ENCODE data around the gene RHOF. TPM values are rescaled to one million over a fixed set of nuclear protein-coding genes. Genes with fewer than 3 reads are reported as not detected.

Gene RHOF
- total and polyA plus RNA-seq, 2 donors (not counting 1 experiment from before 2014, with no cell fraction given) = 90.3 to 129 TPM

DNA sequence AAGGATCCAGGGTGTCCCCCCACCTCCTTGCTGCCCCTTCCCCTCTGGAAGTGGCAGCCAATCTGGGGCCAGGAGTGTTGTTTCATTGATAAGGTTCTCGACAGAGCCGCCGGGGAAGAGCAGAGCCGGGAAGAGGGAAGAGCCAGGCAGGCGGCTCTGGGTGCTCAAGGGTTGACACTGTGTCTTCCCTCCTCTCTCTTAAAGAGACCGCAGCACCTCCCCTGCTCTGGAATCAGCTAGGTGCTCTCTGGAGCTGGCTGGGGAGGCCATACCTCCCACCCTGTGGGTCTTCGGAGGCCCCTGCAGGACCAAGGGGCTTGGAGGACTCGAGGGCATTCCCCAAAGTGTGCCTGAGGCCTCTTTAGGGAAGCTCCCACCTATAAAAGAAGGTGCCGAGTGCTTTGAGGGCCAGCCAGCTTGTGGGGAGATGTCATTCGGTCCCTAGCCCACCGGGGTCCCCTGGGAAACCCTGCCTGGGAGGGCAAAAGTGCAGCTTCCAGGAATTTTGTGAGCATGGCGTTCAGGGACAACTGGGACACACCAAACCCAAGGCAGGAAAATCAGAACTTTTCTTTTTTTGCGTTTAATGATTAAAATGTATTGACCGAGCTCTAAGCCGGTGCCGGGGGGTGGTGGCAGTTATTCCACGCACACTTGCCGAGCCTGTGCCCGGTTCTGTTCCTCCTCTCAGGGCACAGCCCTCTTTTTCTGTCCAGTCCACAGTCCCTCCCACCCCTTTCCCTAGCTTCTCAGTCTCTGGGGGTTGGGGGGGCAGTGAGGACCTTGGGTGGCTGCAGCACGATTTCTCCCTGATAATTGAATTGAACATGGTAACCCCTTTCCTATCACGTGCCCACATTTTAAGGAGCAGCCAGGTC, 13.3 kb upstream of the RHOF start:
- Histone ChIP-seq H3K79me2 (ENCODE audit: control insufficient read depth, insufficient read depth, low read length) (peaks cover 77% of the 10 kb centered on the region), H3K4me1 (ENCODE audit: control insufficient read depth in 2 of 2, insufficient read depth in 2 of 2, low read length in 2 of 2) (peaks cover 40 to 48% of the 10 kb centered on the region in 2 donors), H3K27me3 (replicated peaks in 1 of 4; ENCODE audit: control extremely low read depth in 1 of 4, control insufficient read depth in 3 of 4, insufficient read depth in 4 of 4, low read length in 3 of 4) (no peaks in the 10 kb centered on the region), H3K27ac (ENCODE audit: low read length in 2 of 2) (peak overlapping the region; percentile 51 to 71), H3K4me3 (ENCODE audit: control extremely low read depth in 1 of 5, extremely low read depth in 1 of 5, insufficient read depth in 1 of 5, low read depth in 2 of 5, low read length in 4 of 5) (peak overlapping the region; percentile 2 to 75 (median 65)), H3K9me3 (ENCODE audit: control extremely low read depth in 1 of 3, control insufficient read depth in 2 of 3, insufficient read depth in 1 of 3, low read length in 2 of 3) (no peaks in the 10 kb centered on the region), H3K9ac (ENCODE audit: low read length) (peak overlapping the region; percentile 85), H3K36me3 (replicated peaks in 1 of 2; ENCODE audit: control extremely low read depth in 1 of 2, control insufficient read depth in 1 of 2, extremely low read depth in 1 of 2, insufficient read depth in 2 of 2, low read length in 1 of 2) (peaks cover 0 to 54% of the 10 kb centered on the region in 2 experiments), H3K4me2 (replicated peaks; ENCODE audit: low read depth, low read length, poor library complexity, severe bottlenecking) (peak overlapping the region; percentile 94), H2AFZ (ENCODE audit: insufficient read depth, low read depth, low read length, poor library complexity, severe bottlenecking) (no peak overlapping the region), H4K20me1 (ENCODE audit: control insufficient read depth, insufficient read depth, low read length, poor library complexity, severe bottlenecking) (peaks cover 49% of the 10 kb centered on the region)
- 78% methylated on average over 12 of the region's 21 CpGs for WGBS (ENCODE audit: insufficient coverage)
- Mint-ChIP-seq H3K9me3 (ENCODE audit: insufficient read depth) (no peaks in the 10 kb centered on the region), H3K27me3 (no peaks in the 10 kb centered on the region), H3K4me1 (peaks cover 52% of the 10 kb centered on the region), H3K4me3 (peak overlapping the region; percentile 97), H3K27ac (peak overlapping the region; percentile 96)
- POLR2A ChIA-PET = interaction anchor here (0.6 to 13.7 kb wide), 8 partner anchors 8 to 341 kb away, joined by 3 to 267 read pairs (median 4); partner anchors contain the start of genes PSMD9, RHOF and TMEM120B
- no peak for ATAC-seq (ENCODE audit: low read depth)
- CTCF ChIA-PET = interaction anchor here (0.6 to 32.7 kb wide), 7 partner anchors 19 to 1596 kb away, joined by 3 to 1947 read pairs (median 4); partner anchors contain the start of genes RHOF and SETD1B
- no peak for DNase-seq
- TF ChIP-seq EZH2 (IDR thresholded peaks at IDR 0.05; ENCODE audit: borderline replicate concordance, insufficient read depth, low read depth, low read length, poor library complexity, severe bottlenecking) (no peak), CTCF (IDR thresholded peaks at IDR 0.05) (no peak)
- intact Hi-C loops (cut with micrococcal nuclease) = loop anchor here (10.0 kb wide), 1 partner anchor 698 kb away; the partner anchor contains the start of gene ZCCHC8
